ENCODE measurements around the gene DGKE.

Gene DGKE

DNA sequence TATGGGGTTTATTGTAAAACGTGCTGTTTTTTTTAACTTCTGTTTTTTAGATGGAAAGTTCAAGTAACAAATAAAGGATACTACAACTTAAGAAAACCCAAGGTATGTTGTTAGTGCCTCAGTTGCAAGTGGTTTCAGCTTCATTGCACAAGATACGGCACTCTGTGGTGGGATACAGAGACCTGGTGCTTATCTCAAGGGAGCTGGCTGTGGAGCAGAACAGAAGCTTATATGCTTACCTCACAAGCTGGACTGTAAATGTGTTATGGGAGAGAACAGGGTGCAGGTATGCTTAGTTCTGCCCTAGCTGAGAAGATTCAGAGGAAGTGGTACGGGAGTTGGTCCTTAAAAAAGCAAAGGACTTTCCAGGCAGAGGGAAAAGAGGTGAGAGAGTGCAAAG, 15.2 kb downstream of the DGKE start:
- DNase-seq (ENCODE audit: low spot score): no peak

DNA sequence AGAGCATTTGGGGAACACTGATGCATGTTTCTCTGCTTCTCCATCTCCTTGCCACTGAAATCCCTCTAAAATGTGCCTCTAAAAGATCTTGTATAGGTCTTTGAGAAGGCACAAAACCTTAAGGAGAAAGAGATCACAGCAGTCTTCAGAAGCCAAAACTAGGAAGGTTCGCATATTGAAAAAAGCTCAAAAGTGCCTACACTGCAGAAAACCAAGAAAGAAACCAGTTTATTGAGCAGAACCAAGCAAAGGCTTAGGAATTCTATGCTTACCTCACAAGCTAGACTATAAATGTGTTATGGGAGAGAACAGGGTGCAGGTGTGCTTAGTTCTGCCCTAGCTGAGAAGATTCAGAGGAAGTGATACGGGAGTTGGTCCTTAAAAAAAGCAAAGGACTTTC, 16.6 kb downstream of the DGKE start:
- no peak for DNase-seq (ENCODE audit: low spot score)

DNA sequence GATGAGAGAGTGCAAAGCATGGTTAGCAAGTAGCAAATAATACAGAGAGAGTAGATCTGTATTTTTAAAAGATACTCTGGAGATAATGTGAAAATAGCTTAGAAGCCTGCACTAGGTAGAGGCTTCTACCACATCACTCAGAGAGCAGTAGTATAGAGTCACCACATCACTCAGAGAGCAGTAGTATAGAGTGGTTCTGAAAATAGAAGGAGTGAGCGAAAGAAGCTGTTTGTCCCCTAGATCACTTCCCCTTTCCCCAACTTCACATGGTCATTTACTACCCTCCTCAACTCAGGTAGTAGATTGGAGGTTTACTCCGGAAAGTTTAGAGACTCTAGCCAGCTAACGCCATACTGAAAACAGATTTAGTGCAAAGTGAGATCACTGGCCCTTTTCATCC, 17.1 kb downstream of the DGKE start:
- DNase-seq (ENCODE audit: low spot score): no peak

DNA sequence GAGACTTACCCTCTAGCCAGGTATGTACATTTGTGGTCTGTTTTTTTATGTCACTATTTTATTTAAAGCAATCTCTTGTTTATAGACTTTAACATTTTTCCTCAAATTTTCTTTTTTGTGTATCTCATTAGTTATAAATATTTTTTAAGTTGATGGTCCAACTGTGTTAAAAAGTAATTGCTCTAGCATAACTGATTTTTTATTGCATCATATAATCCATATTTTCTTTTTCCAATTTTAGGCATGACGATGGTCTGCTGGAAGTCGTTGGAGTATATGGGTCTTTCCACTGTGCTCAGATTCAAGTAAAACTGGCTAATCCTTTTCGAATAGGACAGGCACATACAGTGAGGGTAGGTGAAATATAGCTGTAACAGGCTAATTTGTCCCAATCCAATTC, 27.9 kb downstream of the DGKE start:
- no peak for DNase-seq (ENCODE audit: low spot score)

DNA sequence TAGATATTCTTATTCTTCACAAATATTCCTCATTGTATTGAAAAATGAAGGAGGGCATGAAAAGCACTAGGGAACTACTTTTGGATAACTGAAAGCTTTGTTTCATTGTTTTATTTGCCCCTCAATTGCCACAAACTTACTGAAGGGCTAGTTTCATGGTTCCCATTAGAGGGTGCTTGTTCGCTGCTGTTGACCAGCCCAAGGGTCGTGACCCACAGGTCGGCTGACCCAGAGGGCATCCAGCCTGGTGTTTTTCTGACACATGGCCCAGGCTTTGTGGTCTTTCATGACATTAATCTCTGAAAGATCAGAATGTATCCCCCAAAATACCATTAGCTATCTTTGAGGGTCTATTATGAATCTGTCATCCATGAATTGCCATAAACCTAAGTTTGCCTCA, 30.0 kb downstream of the DGKE start:
- no peak for DNase-seq (ENCODE audit: low spot score)

DNA sequence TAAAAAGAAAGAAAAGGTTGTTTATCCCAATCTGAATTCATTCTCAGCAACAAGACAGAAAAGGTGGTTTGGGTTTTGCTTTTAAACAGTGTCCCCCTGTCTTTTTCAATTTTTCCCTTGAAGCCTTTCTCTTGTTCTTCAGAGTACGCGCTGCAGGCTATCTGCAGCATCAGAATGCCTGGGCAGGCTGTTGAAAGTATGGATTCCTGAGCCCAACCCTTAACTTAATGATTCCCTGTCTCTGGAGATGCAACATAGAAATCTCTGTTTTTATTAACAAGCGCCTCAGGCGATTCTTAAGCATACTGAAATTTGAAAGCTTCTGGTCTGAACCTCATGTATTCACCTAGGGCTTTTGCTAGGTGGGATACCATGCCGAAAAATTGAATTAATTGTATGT, 32.1 kb downstream of the DGKE start:
- DNase-seq (ENCODE audit: low spot score): no peak

DNA sequence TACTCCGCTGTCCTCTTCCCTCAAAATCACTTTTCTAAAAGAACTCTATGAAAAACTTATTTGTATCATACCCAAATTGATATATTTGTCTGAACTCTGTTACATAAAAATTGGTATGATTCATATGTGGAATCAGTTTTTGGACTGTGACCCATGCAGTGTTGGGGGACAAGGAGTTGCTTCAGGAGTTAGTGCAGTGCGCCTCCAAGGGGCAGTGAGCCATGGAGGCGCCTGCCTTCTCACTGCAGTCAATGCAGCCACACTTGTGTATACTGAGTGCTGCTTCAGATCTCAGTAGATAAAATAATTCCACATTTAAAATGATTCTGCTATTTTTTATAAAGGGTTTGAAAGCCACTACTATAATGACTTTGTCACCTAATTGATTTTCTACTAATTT, 32.5 kb downstream of the DGKE start:
- DNase-seq (ENCODE audit: low spot score): no peak

DNA sequence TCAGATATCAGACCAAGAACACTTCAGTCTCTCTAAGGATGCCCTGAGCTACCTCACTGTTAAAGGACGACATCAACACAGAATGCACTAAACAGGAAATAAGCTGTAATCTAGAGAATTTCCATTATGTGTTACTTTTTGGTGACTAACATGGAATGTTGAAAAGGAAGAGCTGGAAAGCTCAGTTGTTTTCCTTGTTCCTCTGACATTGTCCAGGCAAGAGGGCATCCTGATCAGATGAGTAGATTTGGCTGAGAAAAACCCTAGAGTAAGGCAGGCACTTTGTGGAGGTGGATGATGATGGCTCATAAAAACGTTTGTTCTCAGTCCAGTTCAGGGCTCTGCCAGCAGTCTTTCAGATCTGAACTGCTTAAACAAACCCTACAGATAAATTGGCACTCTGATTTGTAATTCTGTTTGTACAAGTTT, 34.0 kb downstream of the DGKE start:
- DNase-seq (ENCODE audit: low spot score): no peak

DNA sequence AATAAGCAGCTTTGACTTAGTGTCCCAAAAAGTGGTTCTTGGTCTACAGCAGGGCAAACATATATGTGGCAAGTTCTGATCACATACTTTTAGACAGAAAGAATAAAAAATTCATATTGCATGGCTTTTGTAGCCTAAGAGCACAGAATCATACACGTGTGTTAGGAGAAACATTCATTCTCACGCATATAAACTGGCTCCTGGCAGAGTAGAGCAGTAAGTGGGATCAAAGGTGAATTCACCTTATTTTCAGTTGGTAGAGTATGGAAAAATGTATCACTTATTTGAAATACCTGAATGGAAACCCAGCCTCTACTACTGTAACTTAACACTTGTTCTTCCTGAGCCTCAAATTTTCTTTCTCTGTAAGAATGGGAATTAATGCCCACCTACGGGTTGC, 34.8 kb downstream of the DGKE start:
- no peak for DNase-seq (ENCODE audit: low spot score)

DNA sequence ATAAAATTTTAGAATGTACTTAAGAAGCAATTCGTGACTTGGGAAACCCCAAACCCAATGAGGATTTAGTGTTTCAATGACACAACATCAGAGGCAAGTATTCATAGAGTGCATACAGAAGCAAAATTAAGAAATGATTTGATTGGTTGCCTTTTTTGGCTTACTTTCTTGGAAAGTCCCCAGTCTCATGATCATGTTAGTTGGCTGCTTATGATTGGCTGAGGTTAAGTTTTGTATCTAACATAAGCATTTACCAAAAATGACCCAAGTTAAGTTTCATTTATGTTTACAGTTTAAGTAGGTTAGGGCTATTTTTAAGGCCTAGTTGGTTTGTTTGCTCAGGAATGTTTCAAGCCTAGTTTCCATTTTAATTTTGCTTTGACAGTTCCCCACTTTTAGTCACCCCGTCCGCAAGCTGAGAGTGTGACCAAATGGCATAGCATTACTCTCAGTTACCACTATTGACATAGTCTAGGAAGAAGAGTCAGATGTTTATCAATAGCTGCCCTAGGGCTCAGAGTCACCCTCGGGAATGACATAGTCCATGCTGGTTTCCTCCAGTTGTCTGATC, 36.2 kb downstream of the DGKE start:
- DNase-seq (ENCODE audit: low spot score): no peak

DNA sequence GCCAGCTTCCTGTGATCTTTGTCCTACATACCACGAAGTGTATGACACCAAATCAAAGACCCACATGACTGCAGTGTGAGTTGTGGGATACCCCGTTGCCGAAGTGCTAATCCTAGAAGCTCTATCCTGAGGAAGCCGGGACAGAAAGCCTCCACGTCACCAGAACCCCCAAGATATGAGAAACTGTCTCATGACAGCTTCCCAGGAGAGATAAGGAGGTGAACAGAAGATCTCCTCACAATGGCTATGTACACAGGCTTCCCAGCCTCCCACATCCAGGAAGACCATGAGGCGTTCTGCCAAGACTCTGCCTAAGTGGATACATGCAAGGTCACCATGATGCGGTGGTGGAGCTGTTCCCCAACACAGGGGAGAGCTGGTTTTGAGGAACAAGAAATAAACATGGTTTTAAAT, 42.8 kb downstream of the DGKE start:
- DNase-seq (ENCODE audit: low spot score): no peak

DNA sequence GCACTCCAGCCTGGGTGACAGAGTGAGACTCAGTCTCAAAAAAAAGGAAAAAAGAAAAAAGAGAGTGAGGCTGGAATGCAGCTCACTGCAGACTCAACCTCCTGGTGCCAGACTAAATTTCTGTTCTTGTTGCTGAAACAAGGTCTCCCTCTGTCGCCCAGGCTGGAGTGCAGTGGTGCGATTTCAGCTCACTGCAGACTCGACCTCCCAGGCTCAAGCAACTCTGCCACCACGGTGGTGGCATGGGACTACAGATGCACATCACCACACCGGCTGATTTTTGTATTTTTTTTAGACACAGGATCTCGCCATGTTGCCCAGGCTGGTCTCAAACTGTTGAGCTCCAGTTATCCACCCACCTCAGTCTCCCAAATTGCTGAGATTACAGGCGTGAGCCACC, 45.3 kb downstream of the DGKE start:
- DNase-seq (ENCODE audit: low spot score): no peak

DNA sequence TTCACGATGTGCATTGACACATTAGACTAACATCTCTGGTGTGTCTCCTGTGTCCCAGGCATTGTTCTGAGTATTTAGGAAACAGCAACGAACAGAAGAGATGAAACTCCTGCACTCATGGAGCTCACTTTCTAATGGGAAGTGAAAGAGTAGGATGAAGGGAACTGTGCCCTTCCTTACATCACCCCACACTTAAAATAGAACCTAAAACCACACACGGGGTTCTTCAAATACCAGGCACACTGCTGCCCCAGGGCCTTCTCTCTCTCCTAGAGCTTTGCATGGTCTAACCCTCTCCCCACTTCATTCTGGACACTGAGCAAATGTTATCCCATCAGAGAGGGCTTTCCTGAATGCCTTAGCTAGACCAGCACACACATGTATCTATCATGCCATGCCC, 46.2 kb downstream of the DGKE start:
- no peak for DNase-seq (ENCODE audit: low spot score)

DNA sequence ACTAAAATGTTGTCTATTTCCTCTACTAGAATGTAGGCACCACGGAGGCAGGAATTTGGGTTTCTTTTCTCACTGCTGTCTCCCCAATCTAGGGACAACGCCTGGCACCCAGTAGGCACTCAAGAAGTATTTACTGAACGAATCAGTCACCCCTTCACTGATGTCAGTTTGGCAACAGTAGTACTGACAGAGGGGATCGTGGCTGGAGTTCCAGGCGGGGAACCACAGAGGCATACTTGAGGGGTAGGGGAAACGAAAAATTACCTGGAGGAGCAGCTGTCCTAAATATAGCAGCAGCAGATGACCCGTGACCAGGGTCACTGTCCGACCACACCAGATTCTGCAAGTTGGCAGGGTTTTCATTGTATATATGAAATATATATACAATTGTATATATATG, 46.6 kb downstream of the DGKE start:
- DNase-seq (ENCODE audit: low spot score): no peak

DNA sequence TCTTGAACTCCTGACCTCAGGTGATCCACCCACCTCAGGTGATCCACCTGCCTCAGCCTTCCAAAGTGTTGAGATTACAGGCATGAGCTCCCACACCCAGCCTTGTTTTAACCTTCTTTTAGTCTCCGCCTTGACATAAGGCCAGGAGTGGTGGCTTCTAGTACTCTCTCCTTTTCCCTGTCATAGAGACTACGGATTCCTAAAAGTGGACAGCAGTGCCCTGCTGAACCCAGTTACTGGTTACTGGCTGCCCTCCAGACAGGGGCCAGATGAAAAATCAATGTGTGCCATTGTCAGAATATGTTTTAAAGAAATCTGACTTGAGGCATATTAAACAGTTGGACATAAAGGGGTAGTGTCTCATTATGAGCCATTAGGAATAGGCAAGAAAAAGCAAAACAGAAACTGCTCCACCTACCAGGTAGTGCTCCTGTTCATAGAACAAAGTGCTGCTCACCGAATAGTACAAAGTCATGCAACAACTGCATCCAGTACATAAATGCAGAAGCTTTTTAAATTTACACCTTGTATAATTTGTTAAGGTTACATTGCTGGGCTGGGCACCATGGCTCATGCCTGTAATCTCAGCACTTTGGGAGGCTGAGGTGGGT, 47.8 kb downstream of the DGKE start:
- no peak for DNase-seq (ENCODE audit: low spot score)

DNA sequence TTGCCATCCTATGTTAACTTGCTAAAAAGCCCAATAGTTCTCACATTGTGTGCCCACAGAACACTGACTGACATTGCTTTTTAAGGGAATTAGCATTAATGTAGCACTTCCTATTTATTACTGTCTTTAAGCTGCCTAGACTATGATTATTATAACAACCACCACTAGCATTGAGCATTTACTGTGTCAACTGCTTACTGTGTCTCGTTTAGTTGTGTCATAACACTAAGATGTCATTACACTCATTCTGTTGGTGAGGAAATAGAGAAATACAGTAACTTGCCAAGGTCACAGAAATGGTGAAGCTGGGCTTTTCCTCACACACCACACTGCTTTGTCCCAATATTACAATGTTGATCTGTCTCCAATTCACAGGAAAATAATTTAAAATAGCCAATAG, 49.7 kb downstream of the DGKE start:
- no peak for DNase-seq (ENCODE audit: low spot score)

DNA sequence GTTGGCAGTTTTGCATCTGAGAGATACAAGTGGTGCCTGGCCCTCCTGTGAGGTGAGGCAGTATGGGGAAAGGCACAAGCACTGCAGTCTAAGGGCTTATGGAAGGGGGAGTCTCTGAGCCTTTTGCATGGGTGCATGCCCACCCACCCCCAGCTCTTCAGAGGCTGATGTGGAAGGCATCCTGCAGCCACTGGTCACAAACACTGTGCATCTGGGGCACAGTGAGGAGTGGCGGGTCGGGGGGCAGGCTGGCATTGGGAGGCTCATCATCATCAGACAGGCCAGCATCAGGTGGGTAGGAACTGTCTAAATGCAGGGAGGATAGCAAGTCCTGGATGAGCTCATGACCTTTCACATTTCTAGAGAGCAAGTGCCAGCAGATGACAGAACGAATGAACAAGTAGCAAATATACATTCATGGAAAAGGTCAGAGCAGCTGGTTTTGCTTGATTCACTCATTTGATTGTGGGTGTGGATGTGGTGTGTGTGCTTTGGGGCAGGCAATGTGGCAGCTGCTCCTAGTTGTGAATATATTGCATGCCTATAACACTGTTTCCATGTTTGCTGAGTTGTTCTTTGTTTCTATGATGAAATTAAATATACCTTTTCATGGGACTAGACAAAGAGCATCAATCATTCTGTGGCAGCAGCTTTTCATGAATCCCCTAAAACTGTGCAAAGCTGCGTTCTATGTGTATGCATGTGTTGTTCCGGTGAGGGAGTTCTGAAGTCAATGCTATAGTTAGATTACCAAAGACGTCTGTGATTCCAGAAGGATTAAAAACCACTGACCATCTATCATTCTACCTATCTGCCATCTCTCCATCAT, 50.7 kb downstream of the DGKE start:
- no peak for DNase-seq (ENCODE audit: low spot score)

DNA sequence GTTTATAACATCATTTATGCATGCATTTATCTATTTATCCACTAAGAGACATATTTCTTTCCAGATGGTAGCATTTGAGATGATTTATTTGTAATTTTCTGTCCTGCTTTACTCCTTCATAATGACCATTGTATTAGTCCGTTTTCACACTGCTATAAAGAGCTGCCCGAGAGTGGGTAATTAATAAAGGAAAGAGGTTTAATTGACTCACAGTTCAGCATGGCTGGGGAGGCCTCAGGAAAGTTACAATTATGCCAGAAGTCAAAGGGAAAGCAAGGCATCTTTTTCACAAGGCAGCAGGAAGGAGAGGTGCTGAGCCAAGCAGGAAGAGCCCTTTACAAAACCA, 51.3 kb downstream of the DGKE start:
- DNase-seq (ENCODE audit: low spot score): no peak

DNA sequence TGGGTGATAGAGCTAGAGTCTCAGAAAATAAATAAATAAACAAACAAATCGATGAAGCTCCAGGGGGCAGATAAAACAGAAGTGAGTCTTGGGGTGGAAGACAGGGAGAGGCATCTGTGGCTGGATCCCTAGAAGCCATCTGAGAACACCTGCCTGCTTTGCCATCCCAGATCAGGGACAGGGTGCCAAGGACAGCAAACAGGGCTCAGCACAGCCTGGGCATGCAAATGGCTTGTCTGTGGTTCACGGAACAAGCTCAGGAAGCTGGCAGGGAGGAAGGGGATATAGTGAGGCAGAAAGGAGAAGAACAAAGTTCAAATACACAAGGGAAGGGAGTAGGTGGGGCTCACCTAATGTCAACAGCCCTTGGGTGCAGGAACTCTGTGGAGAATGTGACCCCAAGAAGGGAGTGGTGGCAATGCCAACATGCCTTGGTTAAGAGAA, 52.4 kb downstream of the DGKE start:
- no peak for DNase-seq (ENCODE audit: low spot score)

DNA sequence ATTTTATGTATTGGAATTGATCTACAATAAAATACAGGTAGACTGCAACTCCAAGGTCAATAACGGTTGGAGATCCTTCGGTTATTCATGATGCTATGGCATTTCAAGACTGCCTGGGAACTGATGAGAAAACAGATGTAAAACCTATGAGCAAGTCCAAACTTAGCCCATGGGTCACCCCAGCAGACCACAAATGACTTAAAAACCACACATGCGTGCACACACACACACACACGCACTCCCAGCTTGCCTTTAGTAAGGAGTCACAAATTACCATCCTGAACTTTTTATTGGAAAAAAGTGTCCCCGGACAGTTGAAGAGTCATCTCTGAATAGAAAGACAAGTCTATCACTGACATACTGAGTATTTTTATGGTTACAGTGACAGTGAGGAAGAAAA, 53.2 kb downstream of the DGKE start:
- no peak for DNase-seq (ENCODE audit: low spot score)

DNA sequence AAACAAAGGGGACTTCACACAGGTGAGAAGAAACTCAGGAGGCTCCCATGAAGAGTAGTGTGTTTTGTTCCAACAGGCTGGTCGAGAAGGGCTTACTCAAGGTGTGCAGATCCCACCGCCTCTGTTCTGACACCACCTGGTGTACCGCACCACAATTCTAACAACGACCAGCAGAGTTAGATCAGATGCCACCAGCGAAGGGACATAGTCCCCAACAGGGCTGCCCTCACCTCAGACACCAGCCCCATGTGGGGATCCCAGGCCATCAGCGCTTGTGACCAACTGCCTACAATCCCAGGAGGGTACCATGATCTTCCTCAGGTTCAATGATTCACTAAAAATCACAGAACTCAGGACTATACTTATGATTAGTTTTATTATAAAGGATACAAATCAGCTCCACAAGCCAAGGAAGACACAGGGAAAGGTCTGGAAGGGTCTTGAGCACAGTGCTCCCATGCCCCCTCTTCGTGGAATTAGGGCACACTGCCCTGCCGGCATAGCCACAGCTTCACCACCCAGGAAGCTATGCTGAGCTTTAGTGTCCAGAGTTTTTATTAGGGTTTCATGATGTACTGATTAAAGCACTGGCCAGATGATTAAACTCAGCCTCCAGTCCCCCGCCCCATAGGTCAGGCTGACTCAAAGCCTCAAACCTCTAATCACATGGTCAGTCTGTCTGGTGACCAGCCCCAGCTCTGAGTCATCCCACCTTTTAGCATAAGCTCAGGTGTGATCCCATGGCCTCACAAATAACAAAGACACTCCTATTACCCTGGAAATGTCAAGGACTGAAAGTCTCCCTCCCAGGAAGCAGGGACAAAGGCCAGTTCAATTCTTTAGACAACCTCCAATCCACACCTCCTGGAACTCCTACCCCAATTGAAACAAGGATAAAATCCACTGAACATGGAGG, 53.9 kb downstream of the DGKE start:
- no peak for DNase-seq (ENCODE audit: low spot score)

DNA sequence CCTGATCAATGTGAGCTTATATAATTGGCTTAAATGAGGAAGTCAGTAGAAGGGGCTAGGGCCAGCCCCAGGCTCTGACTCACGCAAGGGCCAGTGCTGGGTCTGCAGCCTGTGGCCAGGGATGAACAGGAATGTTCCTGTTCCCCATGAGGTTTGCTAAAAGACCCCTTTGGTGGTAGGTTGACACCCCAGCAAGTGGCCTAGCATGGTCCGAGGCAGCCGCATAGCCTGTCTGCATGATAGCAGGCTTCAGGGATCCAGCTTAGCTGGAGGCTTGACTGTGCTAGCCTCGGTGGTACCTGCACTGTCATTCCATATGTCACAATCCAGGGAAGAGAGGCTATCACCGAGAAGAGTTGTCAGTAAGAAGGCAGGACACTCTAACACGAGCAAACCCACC, 56.4 kb downstream of the DGKE start:
- DNase-seq (ENCODE audit: low spot score): no peak
